HG03460 (cell line): ENCODE results near the gene ARHGAP42.
"Not testable (repeated sequence)": the region's sequence is repeated elsewhere in the genome, so short reads cannot be mapped to it uniquely, and the experiment has no call there.

Experiments
- ATAC-seq: cut with Tn5 transposase; IDR thresholded peaks from one replicate; pipeline ENCODE4 v1.9.1; 2021; ENCODE audit not compliant: unreplicated experiment

ARHGAP42 gene

GRCh38 chr11:100687054-100687629 lies at the start of gene ARHGAP42:
ARHGAP42 (plus strand) TSS chr11:100687288; CDS start chr11:100687679, 391 bp downstream.
- ATAC-seq: peak; percentile 69

GRCh38 chr11:100637706-100638105 lies 49.4 kb upstream of the ARHGAP42 start:
- ATAC-seq: no peak

GRCh38 chr11:100638648-100639047 lies 48.4 kb upstream of the ARHGAP42 start:
- ATAC-seq: no peak

- ATAC-seq: no peak
Measured at GRCh38 chr11:100639140-100639539, 47.9 kb upstream of the ARHGAP42 start.

GRCh38 chr11:100640071-100640470 lies 47.0 kb upstream of the ARHGAP42 start:
- ATAC-seq: no peak

GRCh38 chr11:100640646-100641045 lies 46.4 kb upstream of the ARHGAP42 start:
- ATAC-seq: no peak

- ATAC-seq: no peak
Measured at GRCh38 chr11:100641456-100641855, 45.6 kb upstream of the ARHGAP42 start.

GRCh38 chr11:100646545-100646944 lies 40.5 kb upstream of the ARHGAP42 start:
- ATAC-seq: no peak

- ATAC-seq: no peak
Measured at GRCh38 chr11:100647861-100648260, 39.2 kb upstream of the ARHGAP42 start.

GRCh38 chr11:100663583-100663982 lies 23.5 kb upstream of the ARHGAP42 start:
- ATAC-seq: no peak

GRCh38 chr11:100663996-100664395 lies 23.1 kb upstream of the ARHGAP42 start:
- no peak for ATAC-seq

GRCh38 chr11:100666816-100667215 lies 20.3 kb upstream of the ARHGAP42 start:
- ATAC-seq: not testable (repeated sequence)

- no peak for ATAC-seq
Measured at GRCh38 chr11:100667449-100667848, 19.6 kb upstream of the ARHGAP42 start.

GRCh38 chr11:100670140-100670539 lies 16.9 kb upstream of the ARHGAP42 start:
- ATAC-seq: no peak

- ATAC-seq: no peak
Measured at GRCh38 chr11:100671471-100671870, 15.6 kb upstream of the ARHGAP42 start.

GRCh38 chr11:100672498-100673033 lies 14.5 kb upstream of the ARHGAP42 start:
- ATAC-seq: no peak

- ATAC-seq: no peak
Measured at GRCh38 chr11:100673063-100673462, 14.0 kb upstream of the ARHGAP42 start.

- ATAC-seq: no peak
Measured at GRCh38 chr11:100674212-100674611, 12.9 kb upstream of the ARHGAP42 start.

- ATAC-seq: no peak
Measured at GRCh38 chr11:100675115-100675650, 11.9 kb upstream of the ARHGAP42 start.

- ATAC-seq: no peak
Measured at GRCh38 chr11:100676901-100677300, 10.2 kb upstream of the ARHGAP42 start.

GRCh38 chr11:100677796-100678195 lies 9.3 kb upstream of the ARHGAP42 start:
- ATAC-seq: no peak

- no peak for ATAC-seq
Measured at GRCh38 chr11:100680070-100680469, 7.0 kb upstream of the ARHGAP42 start.

- ATAC-seq: peak; percentile 98
Measured at GRCh38 chr11:100681064-100681502, 6.0 kb upstream of the ARHGAP42 start.
